Measurements from ENCODE around the gene WSCD1. TPM values are rescaled to one million over a fixed set of nuclear protein-coding genes. Genes with fewer than 3 reads are reported as not detected.

WSCD1 gene
- total and polyA plus RNA-seq, 2 donors = 2.8 to 6.8 TPM

DNA sequence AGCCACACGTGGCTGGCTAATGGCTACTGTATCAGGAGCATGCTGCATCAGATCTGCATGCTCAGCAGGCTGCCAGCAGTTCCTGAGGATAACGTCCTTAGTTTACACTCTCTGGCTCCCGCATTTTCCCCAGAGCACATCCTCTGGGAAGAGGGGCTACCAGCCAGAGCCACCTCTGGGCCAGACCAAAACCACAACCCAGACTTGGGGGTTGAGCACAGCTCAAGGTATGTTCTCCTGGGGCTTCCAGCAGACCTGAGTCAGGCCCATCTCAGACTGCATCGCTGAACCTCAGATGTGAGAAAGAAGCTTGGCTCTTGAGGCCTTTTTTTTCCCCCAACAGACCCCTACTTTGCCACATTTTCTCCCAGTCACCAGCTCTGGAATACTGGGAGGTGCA lies 23.7 kb upstream of the WSCD1 start:
- no peak overlapping the region for H3K27ac ChIP-seq (ENCODE audit: low read depth)
- no peak for DNase-seq (ENCODE audit: extremely low spot score)
- no peak overlapping the region for H3K4me3 ChIP-seq (ENCODE audit: low read depth, low read length)
- WGBS = 58% methylated on average over 4 of the region's 4 CpGs
- no peaks in the 10 kb centered on the region for H3K36me3 ChIP-seq (ENCODE audit: insufficient read depth)
- no peaks in the 10 kb centered on the region for H3K4me1 ChIP-seq (ENCODE audit: insufficient read depth)

DNA sequence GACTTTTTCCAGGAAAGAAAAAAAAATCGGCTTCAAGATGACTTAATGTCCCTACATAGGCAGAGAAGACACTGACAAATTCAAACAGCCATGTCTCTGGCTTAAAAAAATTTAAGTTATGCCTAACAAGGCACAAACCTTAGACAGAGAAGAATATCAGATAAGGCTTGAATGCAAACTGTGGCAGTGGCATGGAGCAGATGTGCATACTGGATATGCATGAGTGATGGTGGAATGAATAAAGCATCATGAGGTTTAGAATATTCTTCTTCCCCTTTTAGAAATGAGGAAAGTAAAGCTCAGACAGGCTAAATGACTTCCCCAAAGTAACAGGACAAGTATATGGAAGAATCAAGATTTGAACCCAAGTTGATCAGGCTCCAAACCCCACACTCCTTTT lies 23.2 kb upstream of the WSCD1 start:
- DNase-seq (ENCODE audit: extremely low spot score) = no peak
- 67% methylated on average over 1 of the region's 1 CpG for WGBS
- no peak overlapping the region for H3K4me3 ChIP-seq (ENCODE audit: low read depth, low read length)
- no peaks in the 10 kb centered on the region for H3K36me3 ChIP-seq (ENCODE audit: insufficient read depth)
- H3K27ac ChIP-seq (ENCODE audit: low read depth) = no peak overlapping the region
- no peaks in the 10 kb centered on the region for H3K4me1 ChIP-seq (ENCODE audit: insufficient read depth)

- WGBS = 75% methylated on average over 3 of the region's 3 CpGs
- DNase-seq (ENCODE audit: extremely low spot score) = no peak
- no peak overlapping the region for H3K27ac ChIP-seq (ENCODE audit: low read depth)
- no peaks in the 10 kb centered on the region for H3K4me1 ChIP-seq (ENCODE audit: insufficient read depth)
- no peak overlapping the region for H3K4me3 ChIP-seq (ENCODE audit: low read depth, low read length)
- no peaks in the 10 kb centered on the region for H3K36me3 ChIP-seq (ENCODE audit: insufficient read depth)
Measured at GRCh38 chr17:6047966-6048365, 22.2 kb upstream of the WSCD1 start.

DNA sequence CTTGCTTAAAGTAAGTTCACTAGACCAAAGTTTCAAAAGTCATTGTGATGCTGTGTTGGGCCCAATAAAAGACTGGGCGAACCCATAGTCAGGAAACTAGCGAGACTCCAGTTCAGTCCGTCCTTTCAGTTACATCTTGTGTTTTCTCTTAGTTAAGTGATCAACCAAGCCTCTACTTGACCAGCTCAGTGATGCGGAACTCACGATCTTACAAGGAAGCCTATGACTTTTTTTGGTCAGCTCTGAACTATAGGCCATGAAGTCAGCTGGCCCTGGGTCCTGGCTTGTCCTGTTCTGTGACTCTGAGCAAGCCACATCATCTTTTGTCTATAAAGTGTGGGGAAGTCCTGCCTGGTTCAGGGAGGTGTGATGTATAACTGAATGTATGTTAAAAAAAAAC lies 21.7 kb upstream of the WSCD1 start:
- Histone ChIP-seq H3K36me3 (ENCODE audit: insufficient read depth) (no peaks in the 10 kb centered on the region), H3K4me3 (ENCODE audit: low read depth, low read length) (no peak overlapping the region), H3K4me1 (ENCODE audit: insufficient read depth) (no peaks in the 10 kb centered on the region), H3K27ac (ENCODE audit: low read depth) (no peak overlapping the region)
- no peak for DNase-seq (ENCODE audit: extremely low spot score)
- WGBS = 89% methylated on average over 5 of the region's 5 CpGs

DNA sequence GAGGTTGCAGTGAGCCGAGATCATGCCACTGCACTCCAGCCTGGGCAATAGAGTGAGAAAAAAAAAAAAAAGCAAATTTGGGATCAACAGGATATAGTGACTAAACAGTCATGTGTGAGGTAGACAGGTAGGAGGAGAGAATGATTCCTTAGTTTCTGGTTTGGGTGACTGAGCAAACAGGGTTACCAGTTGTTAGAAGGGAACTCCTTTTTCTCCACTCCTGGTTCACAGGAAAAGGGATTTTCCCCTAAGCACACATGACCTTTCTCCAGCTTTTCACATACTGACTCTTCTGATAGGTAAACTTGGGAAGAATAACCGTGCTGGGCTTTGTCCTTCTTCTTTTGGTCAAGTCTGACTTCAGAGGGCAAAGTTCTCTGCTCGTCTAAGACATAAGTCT lies 17.3 kb upstream of the WSCD1 start:
- Histone ChIP-seq H3K27ac (ENCODE audit: low read depth) (no peak overlapping the region), H3K4me1 (ENCODE audit: insufficient read depth) (no peaks in the 10 kb centered on the region), H3K4me3 (ENCODE audit: low read depth, low read length) (no peak overlapping the region), H3K36me3 (ENCODE audit: insufficient read depth) (no peaks in the 10 kb centered on the region)
- no peak for DNase-seq (ENCODE audit: extremely low spot score)
- 67% methylated on average over 3 of the region's 3 CpGs for WGBS

DNA sequence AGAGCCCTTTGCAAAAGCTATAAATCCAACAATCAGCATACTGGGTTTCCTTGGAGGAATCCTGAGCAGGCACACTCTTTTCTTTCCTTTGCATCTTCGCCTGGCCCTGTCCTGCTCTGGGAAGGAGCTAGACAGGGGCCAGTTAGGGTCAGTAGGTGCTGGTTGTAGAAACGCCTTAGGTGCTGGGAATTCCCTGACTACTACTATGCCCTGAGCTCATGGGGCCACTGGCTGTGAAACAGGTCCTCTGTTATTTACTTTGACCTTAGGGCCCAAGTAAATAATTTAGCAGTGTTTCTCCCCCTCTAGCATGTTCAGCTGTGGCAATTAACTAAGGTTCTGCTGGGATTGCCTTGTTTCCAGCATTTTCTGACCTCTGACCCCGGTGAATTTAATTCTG lies 15.8 kb upstream of the WSCD1 start:
- Histone ChIP-seq H3K4me1 (ENCODE audit: insufficient read depth) (no peaks in the 10 kb centered on the region), H3K27ac (ENCODE audit: low read depth) (no peak overlapping the region), H3K4me3 (ENCODE audit: low read depth, low read length) (no peak overlapping the region), H3K36me3 (ENCODE audit: insufficient read depth) (no peaks in the 10 kb centered on the region)
- 70% methylated on average over 3 of the region's 3 CpGs for WGBS
- no peak for DNase-seq (ENCODE audit: extremely low spot score)

- no peak for DNase-seq (ENCODE audit: extremely low spot score)
- H3K36me3 ChIP-seq (ENCODE audit: insufficient read depth) = no peaks in the 10 kb centered on the region
- H3K4me3 ChIP-seq (ENCODE audit: low read depth, low read length) = no peak overlapping the region
- H3K27ac ChIP-seq (ENCODE audit: low read depth) = no peak overlapping the region
- WGBS = 88% methylated on average over 2 of the region's 2 CpGs
- no peaks in the 10 kb centered on the region for H3K4me1 ChIP-seq (ENCODE audit: insufficient read depth)
Measured at GRCh38 chr17:6056104-6056503, 14.1 kb upstream of the WSCD1 start.

DNA sequence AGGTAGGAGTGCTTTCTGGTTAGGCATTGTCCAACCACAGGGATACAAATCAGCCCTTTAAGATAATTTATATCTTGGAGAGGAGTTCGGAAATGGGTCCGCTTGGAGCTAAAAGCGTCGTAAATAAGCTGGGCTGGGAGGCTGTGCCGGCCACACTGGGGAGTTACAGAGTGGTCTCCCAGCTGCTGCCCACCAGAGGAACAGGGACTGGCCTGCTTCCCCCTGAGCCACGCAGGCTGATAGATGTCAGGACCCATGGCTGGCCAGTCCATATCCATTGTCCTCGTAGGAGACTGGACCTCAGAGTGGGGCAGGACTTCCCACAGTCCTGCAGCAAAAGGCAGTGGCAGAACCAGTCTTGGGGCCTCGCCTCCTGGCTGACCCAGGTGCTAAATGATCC lies 12.6 kb upstream of the WSCD1 start:
- Histone ChIP-seq H3K36me3 (ENCODE audit: insufficient read depth) (no peaks in the 10 kb centered on the region), H3K27ac (ENCODE audit: low read depth) (no peak overlapping the region), H3K4me3 (ENCODE audit: low read depth, low read length) (no peak overlapping the region), H3K4me1 (ENCODE audit: insufficient read depth) (no peaks in the 10 kb centered on the region)
- DNase-seq (ENCODE audit: extremely low spot score) = no peak
- WGBS = 41% methylated on average over 8 of the region's 8 CpGs

- DNase-seq (ENCODE audit: extremely low spot score) = no peak
- H3K36me3 ChIP-seq (ENCODE audit: insufficient read depth) = no peaks in the 10 kb centered on the region
- 75% methylated on average over 8 of the region's 8 CpGs for WGBS
Measured at GRCh38 chr17:6059406-6059805, 10.8 kb upstream of the WSCD1 start.

GRCh38 chr17:6061290-6061689 lies 8.9 kb upstream of the WSCD1 start:
- no peak for DNase-seq (ENCODE audit: extremely low spot score)
- WGBS = 57% methylated on average over 5 of the region's 5 CpGs
- Histone ChIP-seq H3K4me1 (ENCODE audit: insufficient read depth) (no peaks in the 10 kb centered on the region), H3K4me3 (ENCODE audit: low read depth, low read length) (no peak overlapping the region), H3K36me3 (ENCODE audit: insufficient read depth) (no peaks in the 10 kb centered on the region), H3K27ac (ENCODE audit: low read depth) (no peak overlapping the region)

More at GRCh38 chr17:6059406-6059805, 10.8 kb upstream of the WSCD1 start:
- Histone ChIP-seq H3K4me3 (ENCODE audit: low read depth, low read length) (no peak overlapping the region), H3K27ac (ENCODE audit: low read depth) (no peak overlapping the region), H3K4me1 (ENCODE audit: insufficient read depth) (no peaks in the 10 kb centered on the region)

- no peak overlapping the region for H3K27ac ChIP-seq (ENCODE audit: low read depth)
- WGBS = 57% methylated on average over 6 of the region's 6 CpGs
- H3K4me1 ChIP-seq (ENCODE audit: insufficient read depth) = no peaks in the 10 kb centered on the region
- no peaks in the 10 kb centered on the region for H3K36me3 ChIP-seq (ENCODE audit: insufficient read depth)
- no peak for DNase-seq (ENCODE audit: extremely low spot score)
- no peak overlapping the region for H3K4me3 ChIP-seq (ENCODE audit: low read depth, low read length)
Measured at GRCh38 chr17:6064868-6065267, 5.3 kb upstream of the WSCD1 start.

- Histone ChIP-seq H3K4me1 (ENCODE audit: insufficient read depth) (no peaks in the 10 kb centered on the region), H3K36me3 (ENCODE audit: insufficient read depth) (no peaks in the 10 kb centered on the region), H3K4me3 (ENCODE audit: low read depth, low read length) (no peak overlapping the region), H3K27ac (ENCODE audit: low read depth) (no peak overlapping the region)
- no peak for DNase-seq (ENCODE audit: extremely low spot score)
- WGBS = 81% methylated on average over 7 of the region's 7 CpGs
Measured at GRCh38 chr17:6065351-6065750, 4.8 kb upstream of the WSCD1 start.

GRCh38 chr17:6066183-6066948 lies 3.8 kb upstream of the WSCD1 start:
- Histone ChIP-seq H3K4me3 (ENCODE audit: low read depth, low read length) (no peak overlapping the region), H3K27ac (ENCODE audit: low read depth) (no peak overlapping the region), H3K36me3 (ENCODE audit: insufficient read depth) (no peaks in the 10 kb centered on the region), H3K4me1 (ENCODE audit: insufficient read depth) (no peaks in the 10 kb centered on the region)
- WGBS = 78% methylated on average over 10 of the region's 10 CpGs
- DNase-seq (ENCODE audit: extremely low spot score) = no peak

- Histone ChIP-seq H3K4me1 (ENCODE audit: insufficient read depth) (no peaks in the 10 kb centered on the region), H3K36me3 (ENCODE audit: insufficient read depth) (no peaks in the 10 kb centered on the region), H3K27ac (ENCODE audit: low read depth) (no peak overlapping the region), H3K4me3 (ENCODE audit: low read depth, low read length) (no peak overlapping the region)
- 73% methylated on average over 5 of the region's 5 CpGs for WGBS
- no peak for DNase-seq (ENCODE audit: extremely low spot score)
Measured at GRCh38 chr17:6067060-6067459, 3.1 kb upstream of the WSCD1 start.

All from urinary bladder (tissue), 4 donors.